ENCODE measurements around the gene S100A5.
A peak's percentile ranks its signal among the peaks of the same experiment; 100 is the strongest.

Gene S100A5

DNA sequence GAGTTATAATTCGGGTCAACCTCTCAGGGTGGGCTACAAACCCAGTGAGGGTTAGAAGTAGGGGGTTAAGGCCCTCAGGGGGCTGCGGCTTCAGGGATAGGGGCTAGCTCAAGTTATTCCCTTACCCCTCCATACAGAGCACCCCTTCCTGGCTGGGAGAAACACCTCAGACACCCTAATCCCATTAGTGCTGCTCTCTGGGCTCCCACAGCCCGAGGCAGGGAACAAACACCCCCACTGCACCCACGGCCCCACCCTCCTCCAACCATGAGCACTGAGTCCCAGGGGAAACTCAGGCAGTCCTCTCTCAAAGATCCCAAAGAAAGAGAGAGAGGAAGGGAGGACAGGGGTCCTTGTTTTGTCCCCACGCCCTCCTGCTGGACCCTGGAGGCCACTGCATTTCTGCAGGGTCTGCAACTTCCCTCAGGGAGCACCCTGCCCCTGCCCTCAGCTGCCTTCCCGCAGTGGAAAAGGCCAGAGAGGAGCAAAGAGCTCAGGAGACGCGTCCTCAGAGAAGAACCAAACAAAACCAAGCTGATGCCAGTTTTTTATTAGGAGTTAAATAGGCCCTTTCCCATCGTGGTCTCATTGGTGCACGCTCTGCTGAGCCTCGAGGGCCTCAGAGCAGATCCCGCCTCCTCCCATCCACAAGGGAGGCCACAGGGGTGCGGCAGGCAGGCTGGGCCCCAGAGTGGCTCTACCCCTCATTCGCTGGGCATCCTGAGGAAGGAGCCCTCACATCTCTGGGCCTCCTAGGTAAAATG, 6.2 kb upstream of the S100A5 start:
- DNase-seq: no peak

DNA sequence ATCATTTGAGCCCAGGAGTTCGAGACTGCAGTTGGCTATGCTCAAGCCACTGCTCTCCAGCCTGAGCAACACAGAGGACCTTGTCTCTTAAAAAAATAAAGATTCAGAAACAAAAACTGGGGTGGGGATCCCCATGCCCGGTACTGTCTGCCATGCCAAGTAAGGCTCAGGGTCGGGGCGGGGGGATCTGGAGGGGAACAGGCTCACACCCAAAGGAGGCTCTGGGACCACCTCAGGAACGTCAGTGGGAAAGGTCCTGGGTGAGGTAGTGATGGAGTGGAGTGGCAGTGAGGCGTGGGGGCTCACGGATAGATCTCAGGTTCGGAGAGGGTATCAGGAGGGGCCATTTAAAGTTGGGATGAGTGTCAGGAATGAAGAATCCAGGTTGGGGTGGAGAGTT, 5.6 kb upstream of the S100A5 start:
- no peak for DNase-seq

GRCh38 chr1:153545067-153546055, 4.6 kb upstream of the S100A5 start, which contains the start of gene S100A4:
TSS of gene S100A4 (minus strand) at chr1:153545806. CDS start at chr1:153544794, 1,012 bp downstream.
- DNase-seq: peak; percentile 9

GRCh38 chr1:153544453-153545066, 3.8 kb upstream of the S100A5 start:
- no peak for DNase-seq

GRCh38 chr1:153543736-153544135, 3.0 kb upstream of the S100A5 start:
- no peak for DNase-seq

DNA sequence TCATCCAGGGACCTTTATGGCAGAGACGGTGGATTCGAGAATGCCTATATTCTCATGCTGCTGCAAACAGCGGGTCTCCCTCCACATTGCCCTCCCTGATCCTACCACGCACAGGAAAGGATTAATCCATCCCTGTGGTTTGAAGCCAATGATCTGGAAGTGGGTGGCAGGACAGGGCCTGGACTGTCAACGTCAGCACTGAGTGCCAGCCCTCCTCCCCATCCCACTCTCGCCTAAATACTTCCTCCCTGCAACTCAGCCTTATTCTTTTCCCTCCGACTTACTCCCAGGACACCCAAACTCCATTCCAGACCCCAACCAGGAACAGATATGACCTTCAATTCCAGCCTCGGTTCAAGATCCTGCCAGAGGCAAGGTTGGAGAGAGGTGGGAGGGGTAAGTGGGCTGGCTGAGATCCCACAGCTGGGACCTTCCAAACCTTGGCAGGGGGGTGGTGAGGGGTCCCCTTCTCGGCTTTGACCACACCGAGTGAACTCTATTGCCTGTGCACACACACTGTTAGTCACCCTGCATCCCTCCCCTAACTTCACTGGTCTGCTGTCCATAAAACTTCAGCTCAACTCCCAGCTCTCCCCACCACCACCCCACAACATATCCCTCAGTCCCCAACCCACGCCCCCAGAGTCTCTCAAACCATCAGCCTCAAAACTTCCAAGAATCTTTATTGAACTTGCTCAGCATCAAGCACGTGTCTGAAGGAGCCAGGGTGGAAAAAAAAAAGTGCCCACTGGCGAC, 2.4 kb upstream of the S100A5 start:
- DNase-seq: no peak

DNA sequence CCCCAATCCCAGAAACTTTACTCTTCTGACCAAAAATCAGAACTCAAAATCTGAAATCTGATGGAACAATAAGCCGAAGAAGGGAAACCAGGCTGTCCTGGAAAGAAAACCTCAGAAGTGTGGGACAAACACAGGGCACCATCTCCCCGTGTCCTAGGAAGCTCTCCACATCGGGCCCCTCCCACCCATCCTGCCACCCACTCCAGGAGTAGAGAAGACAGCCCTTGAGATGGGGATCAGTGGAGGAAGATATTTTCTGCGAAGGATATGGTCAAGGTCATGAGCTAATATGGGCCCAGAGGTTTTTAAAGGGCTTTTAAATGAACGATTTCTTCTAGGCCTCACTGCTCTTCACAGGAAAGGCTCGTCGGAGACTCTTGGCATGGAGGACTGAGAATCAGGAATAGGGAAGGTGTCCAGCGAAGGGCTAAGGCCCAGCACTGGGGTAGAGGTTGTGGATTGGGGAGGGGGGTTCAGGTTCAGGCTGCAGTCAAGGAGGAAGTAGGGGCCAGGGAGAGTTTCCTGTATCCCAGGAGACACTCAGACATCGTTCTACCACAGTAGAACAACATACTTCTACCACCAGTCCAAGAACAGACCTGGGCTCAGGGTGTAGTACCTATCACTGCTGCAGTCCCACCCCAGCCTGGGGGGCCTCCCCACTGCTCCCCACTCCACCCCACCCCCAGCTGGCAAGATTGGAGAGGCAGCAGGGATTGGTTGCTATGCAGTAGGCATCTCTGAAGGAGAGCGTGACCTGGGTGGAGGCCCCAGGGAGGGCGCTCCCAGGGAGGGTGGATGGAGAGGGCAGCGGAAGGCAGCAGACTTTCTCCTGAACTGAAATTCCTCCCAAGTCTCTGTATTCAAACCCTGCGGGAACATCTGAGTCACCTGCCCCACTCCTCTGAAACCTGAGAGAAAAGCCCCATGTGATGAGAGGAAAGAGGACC, 1.2 kb upstream of the S100A5 start:
- DNase-seq: no peak

DNA sequence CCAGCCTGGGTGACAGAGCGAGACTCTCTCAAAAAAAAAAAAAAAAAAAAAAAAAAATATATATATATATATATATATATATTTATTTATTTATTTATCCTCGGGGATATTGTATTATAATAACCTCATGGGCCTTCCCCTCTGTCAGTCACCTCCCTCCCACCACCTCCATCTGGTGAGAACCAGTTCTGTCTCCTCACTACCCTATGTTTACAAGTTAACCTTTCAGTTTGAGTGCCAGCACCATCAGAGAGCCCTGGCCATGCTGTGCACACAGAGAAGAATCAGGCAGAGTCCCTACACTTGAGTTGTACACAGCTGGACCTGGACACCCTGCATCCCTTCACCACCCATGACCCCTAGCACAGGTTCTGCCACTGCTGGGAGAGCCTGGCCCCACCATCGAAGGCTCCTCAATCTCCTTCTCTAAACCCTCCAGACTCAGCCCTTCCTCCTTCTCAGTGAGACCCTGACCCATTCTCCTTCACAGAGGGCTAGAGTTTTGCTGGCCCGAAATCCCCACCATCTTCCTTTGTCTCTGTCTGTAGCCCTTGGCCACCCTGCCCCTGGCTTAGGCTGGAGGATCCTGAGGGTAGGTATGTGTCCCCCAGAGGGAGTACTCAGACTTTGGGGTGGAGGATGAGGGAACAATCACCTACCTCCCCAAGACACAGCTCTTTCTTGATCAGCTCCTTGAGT, 1.2 kb downstream of the S100A5 start:
- no peak for DNase-seq

GRCh38 chr1:153538315-153538821, 2.4 kb downstream of the S100A5 start:
- DNase-seq: no peak

GRCh38 chr1:153537376-153537730, 3.4 kb downstream of the S100A5 start:
- no peak for DNase-seq

DNA sequence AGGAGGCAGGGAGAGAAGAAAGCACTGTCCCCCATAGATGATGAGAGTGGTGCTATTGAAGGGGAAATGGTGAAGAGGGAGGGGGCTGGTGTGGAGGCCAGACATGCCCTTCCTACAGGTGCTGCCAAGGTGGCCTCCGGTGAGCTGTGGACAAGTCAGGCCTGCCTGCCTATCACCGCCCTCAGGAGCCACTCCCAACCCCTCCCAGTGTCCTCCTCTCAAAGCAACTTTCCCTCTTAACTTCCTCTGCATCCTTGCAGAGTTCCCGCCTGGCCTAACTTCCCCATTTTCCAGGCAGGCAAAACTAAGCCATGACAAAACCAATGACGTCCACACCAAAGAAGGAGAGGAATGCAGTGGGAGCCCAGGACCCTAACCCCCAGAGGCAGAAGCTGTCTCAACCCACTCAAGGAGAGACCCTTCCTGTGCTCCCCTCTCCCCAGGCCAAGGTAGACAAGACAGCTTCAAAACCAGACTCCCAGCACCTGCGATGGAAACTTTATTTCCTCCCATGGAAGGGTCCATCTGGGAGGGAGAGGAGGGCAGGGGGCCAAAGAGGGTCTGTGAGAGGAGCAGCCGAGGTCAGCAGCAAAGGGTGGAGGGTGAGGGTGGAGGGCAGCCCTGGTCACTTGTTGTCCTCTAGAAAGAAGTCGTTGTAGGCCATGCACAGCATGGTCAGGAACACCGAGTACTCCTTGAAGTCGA, 3.9 kb downstream of the S100A5 start:
- DNase-seq: no peak

GRCh38 chr1:153536012-153536670, 4.6 kb downstream of the S100A5 start:
- peak; percentile 49 for DNase-seq

- DNase-seq: peak; percentile 15
Measured at GRCh38 chr1:153535242-153536011, 5.3 kb downstream of the S100A5 start, which contains the start of gene S100A6. TSS of gene S100A6 (minus strand) at chr1:153535991. CDS start at chr1:153535339, 652 bp downstream.

GRCh38 chr1:153534925-153535241, 5.9 kb downstream of the S100A5 start:
- no peak for DNase-seq

DNA sequence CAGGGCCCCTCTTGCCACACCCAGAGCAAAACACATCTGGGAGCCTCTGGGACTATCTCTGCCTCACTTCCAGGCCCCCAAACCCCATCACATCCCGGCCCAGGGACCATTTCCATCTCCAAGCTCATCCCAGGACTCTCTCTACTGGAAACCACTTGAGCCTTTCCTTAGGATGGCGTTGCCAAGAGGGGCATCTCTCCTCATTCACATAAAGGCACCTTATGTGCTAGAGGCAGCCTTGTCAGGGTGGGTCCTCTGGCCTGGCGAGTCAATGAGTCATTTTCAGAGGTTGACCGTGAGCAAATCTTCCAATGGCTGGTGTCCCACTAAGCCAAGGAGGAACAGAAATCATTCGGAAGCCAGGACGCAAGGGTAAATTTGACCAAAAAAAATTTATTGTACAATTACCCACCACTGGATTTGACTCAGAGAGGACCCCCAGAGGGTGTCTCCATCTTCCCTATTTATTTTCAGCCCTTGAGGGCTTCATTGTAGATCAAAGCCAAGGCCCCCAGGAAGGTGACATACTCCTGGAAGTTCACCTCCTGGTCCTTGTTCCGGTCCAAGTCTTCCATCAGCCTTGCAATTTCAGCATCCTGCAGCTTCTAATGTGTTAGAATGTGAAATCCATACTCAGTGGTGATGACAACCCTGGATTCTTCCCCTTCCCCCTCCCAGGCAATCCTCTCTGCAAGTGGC, 6.4 kb downstream of the S100A5 start:
- DNase-seq: no peak

DNA sequence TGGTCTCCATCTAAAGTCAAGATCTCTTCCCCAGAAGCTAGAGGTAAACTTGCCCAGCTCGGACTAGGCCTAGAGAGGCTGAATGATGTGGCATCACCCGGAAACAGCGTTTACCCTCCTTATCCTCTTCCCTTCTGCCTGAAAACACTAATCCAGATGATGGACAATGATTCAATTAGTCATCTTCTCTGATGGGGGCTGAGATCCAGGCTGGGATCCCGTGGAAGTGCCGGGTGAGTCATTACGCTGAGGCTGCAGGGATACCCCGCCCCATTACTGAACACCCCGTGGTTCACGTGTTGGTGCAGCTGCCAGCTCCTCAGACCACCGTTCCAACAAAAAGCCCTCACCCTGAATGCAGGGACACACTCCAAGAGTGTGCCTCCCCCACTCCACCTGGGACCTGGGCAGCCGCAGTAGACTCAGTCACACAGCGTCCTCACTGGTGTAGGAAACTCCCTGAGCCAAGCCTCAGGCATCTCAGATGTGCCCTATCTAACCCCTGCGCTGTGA, 7.0 kb downstream of the S100A5 start:
- DNase-seq: no peak

DNA sequence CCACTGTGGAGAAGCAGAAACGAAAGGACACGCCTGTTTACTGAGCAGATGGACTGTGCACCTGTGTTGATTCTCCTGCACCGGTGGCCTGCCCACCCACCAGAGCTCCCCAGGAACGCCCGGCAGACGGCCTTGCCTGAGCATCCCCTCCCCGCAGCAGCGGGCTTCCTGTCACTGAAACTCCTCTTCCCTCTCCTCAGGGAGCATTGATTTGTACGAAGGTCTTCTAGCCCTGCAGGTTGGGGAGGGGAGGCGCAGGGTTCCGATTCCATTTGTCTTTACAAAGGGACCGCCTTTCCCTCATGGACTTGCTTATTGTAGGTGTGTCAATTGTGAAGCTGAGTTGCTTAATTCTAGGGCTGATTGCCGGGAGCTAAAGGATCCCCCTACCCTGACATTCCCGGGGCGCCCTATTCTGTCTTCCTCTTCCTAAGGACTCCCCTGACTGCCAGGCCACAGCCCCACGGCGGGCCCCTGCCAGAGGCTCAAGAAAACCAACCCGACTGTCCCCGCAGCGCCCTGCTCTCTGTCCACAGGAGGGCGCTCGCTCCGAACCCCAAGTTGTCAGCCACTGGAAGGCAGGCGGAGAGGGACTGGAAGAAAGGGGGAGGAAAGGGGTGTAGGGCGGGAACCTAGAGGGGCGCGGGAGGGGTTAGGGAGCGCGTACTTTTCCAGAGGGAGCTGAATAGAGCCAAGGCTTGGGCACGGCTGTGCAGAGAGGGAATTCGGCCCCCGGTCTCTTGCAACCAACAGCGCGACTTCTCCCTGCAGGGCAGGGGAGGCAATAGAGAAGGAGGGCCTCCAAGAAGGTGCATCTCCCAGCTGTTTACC, 7.8 kb downstream of the S100A5 start:
- DNase-seq: peak; percentile 76
